GM21529 (cell line): ENCODE measurements around the gene WFS1.

Source experiments
- ATAC-seq: cut with Tn5 transposase; IDR thresholded peaks from one replicate; pipeline ENCODE4 v1.9.1; 2021; ENCODE audit not compliant: unreplicated experiment

The WFS1 gene

DNA sequence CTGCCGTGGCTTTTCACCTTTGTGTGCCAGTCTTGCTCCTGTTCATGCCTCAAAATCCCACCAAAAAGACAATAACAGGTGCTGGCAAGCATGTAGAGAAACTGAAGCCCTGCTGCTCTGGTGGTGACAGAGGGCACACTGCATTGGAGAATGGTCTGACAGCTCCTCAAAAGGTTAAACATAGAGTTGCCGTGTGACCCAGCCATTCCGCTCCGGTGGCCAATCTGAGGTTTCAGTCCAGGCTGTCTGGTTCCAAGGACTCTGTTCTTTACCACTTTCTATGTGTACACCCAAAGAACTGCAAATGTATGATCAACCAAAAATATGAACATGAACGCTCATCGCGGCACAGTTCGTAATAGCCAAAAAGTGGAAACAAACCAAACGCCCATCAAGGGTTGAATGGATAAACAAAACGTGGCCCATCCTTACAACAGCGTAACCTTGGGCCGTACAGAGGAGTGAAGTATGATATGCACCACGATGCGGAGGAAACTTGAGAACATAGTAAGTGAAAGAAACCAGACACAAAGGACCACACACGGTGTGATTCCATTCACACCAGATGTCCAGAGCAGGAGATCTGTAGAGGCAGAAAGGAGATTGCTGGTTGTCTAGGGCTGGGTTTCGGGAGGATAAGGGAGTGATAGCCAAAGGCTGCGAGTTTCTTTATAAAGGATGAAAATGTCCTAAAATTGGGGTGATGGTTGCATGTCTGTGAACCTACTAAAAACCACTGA is 33.6 kb upstream of the WFS1 start:
- ATAC-seq = no peak

DNA sequence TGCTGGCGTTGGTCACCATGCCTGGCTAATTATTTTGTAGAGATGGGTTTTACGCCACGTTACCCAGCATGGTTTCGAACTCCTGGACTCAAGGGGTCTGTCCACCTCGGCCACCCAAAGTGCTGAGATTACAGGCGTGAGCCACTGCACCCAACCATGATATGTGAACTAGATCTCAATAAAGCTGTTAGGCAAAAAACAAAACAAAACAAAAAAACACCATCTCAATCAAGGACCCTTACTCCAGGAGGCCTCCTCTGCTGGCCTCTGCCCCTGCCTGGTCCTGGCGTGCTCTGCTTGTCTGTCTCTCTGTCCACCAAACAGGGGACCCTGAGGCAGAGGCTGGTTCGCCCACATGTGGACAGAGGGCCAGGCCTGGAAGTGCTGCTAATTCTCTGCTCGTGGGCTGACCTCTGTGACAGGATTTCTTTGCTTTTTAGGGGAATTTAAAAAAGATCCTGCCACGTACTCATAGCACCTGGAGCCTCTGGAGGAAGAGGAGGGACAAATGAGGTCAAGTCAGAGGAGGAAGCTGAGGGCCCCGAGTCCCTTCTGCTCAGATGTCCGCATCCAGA is 32.7 kb upstream of the WFS1 start:
- no peak for ATAC-seq

DNA sequence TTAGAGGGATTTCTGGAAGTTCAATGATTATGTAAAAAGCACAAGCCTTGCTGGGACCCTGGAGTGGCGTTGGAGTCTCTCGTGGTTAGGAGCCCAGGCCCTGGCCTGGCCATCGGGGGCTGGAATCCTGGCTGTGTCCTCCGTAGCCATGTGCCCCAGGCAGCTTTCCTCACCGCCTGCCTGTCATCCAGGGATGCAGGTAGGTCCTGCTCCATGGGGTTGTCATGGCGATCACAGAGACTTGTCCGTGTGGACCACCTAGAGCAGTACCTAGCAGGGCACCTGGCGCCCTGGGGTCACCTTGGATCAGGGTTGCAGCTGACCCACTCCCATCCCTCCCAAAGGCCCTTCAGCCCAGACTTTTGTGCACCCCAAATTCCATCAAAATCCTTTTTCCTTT is 30.2 kb upstream of the WFS1 start:
- ATAC-seq = no peak

DNA sequence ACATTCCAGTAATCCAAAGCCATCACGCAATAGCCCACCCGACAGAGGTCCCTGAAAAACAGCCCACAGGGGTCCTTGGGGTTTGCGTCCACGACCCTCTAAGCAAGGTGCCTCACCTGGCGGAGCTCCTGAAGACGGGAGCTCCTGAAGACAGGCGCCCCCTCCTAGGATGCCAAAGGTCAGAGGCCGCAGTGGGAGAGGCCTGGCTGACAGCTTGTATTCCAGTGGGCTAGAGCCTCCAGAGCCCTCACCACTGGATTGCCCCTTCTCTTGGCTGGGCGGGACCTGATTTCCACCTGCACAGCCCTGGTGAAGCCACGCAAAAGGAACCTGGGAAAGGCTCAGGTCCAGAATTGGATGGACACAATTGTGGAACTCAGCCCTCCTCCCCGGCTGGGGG is 29.7 kb upstream of the WFS1 start:
- ATAC-seq = no peak

DNA sequence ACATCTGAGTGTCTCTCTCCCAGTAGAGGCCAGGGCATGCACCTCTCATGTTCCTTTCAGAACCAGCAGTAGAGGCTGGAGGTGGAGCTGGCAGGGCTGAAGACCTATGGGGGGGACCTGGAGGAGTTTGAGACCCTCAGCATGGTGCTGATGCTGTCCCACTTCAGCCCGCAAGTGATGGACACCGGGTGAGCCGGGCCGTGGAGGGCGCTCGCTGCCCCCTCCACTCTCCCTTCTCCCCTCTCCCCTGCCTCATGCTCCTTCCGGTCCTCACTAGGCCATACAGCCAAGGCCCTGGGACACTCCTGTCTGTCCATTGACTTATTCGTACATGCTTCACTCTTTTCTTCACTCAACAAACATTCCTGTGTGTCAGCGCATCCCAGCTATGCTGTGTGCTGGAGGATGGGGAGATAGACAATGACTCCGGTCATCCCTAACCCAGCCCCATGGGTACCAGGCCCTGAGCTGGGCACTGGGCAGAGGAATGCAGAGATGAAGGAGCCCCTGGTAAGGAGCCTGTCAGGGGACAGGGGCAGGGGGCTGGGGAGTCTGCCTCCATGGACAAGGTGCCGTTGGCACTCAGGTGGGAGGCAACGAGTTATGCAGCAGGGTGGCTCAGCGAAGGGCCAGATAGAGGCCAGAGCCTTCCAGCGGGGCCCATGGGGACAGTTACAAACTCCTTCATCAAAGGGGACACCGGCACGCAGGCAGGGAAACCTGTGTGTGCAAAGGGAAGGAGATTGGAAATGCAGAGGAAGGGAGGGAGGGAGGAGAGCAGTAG is 28.4 kb upstream of the WFS1 start:
- ATAC-seq = no peak

DNA sequence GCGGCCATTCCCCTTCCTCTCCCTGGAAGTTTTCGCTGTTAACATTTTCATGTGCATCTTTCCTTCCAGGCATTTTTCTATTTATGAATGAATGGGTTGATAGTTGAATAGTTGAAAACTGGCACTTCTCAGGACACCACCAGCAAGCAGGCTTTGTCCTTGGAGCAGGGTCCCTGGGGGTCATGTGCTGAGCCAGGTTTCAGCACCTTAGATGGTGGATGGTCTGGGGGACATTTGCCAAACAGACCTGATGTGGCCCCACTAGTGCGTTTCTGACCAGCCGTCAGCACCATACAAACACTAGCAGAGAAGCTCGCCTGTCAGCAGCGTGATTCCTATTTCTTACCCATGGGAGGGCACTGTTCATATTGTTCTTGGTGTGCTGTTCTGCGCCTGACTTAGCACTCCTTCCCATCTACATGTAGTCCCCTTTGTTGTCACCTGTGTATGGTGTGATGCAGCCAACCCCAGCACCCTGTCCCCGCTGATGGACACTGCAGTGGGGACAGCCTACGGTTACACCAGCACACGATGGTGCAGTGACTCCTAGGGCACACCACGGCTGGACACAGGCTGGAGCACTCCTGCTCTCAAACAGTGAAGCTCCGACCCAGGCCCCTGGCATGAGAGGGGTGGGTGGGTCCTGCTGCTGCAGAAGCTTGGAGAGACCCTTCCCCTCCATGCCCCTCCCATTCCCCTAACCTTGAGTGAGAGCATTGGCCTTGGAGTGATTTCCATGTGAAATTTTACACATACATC is 27.2 kb upstream of the WFS1 start:
- ATAC-seq = no peak

DNA sequence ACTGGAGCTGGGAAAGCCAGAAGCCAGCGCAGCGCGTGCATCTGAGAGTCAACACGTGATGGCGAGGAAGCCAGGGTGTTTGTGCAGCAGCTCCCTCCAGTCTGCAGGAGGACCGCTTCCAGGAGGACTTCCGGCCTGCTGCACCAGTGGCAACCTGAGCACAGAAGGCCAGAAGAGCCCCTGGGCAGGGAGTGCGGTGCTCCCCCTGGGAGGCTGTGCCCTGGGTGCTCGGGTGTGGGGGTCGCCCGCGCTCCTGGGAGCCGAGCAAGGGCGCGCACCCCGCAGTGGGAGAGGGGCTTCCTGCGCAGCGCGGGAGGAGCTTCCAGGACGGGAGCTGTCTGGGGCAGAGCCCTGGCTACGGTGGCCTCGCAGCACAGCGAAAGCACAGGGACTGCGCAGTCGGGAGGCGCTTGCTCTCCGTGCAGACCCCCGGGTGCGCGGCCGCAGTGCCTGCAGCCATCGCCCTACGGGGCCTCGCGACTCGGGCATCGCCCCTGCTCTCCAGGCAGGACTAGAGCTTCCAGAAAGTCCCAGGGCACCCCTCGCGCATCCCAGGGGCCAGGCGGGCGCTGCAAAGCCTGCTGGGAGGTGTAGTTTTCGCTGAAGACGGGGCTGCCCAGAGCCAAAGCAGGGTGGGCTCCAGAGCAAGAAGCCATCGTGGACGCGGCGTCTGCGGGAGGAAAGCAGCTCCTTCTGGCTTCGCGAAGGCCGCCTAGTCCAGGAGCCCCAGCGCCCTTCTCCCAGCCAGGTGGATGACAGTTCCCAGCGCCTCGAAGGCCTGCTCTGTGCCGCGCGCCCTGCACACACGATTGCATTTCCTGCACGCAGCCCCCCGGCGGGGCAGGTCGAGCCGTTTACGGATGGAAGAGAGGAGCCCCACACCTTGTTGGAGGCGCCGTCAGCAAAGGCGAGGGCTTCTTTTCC is 24.1 kb upstream of the WFS1 start:
- no peak for ATAC-seq

DNA sequence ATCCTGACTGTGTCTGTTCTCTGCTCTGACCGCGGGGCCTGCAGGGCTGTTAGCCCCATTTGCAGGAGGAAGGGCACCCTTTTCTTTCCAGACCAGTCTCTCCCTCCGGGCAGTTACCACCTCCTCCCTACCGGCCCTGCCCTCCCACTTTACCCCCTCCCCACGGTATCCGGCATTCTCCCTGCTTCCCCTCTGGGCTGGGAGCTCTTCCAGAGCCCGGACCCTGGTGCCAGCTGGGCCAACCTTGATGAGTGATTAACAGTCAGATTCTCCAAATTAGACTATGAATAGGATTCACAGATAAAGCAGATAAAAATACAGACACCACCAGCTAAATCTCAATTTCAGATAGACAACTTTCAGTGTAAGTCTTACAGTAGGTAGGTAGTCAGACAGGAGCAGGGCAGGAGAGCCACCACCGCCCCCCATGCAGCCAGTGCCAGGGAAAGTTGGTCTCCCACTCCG is 23.4 kb upstream of the WFS1 start:
- ATAC-seq = no peak

DNA sequence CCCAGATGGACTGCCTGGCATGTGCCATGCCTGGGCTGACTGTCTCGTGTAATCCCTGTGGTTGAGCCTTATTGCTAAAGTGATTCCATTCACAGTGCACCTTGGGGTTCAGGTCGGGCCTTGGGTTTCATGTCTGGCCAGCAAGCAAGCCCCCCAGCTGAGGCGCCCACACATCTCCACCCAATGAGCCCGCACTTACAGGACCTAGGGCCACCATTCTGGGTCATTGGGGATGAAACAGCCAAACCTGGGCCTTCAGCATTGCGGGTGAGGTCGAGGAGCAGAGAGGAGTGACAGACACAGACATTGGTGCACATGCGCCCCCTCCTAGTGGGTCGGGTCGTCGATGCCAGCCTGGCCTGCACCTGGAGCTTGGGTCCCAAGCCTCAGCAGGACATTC is 21.3 kb upstream of the WFS1 start:
- ATAC-seq = no peak

DNA sequence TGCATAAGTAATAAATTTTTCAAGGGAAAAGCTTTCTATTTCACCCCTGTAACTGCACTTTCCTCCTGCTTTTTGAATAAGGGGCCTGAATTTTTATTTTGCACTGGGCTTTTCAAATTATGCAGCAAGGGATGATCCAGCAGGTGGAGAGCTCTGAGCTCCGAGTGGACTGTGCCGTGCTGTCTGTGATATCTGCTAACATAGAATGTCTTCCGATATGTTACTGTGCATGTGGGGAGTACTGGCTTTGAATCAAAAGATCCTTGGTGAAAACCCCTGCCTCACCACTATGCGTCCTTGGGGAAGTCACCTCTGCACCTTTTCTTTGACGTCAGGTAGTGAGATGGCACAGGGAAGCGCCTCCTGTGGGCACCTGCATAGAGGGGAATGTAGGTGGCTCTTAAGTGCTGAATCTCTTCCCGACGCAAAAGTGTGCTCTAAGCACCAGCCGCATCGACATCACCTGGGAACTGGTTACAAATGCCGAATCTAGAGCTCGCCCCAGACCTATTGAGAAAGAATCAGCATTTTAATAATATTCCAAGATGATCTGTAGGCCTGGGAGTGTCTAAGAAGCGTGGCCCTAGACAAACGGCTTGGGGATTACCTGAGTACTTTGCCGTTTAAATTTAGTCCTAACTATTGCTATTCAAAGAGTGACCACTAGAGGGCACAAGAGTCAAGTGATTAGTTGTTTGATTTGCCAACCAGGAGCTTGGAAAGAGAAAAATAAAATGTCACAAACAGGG is 19.2 kb upstream of the WFS1 start:
- no peak for ATAC-seq

DNA sequence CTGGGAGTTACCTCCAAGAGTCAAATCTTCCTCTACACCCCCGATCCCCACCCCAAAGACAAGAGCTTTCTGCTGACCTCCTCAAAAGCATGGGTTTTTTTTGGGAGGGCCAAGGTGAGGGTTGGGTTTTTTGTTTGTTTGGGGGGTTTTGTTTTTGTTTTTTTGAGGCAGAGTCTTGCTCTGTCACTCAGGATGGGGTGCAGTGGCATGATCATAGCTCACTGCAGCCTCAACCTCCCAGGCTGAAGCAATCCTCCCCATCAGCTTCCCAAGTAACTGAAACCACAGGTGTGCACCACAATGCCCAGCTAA is 18.7 kb upstream of the WFS1 start:
- ATAC-seq = no peak

DNA sequence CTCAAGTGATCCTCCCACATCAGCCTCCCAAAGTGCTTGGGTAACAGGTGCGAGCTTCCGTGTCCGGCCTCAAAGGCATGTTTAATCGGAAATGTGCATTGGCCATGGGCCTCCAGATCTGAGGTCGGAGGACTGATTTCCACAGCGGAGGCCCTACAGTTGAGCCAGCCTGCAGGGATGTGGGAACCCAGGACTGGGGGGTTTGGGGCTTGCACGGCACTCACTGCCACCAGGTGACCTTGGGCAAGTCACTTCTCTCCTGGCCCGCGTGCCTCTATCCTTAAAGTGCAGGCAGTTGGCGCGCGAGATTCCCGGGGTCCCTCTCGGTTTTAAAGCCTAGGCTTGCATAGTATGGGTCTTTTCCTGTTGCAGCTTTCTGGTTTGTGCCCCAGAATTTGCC is 18.3 kb upstream of the WFS1 start:
- ATAC-seq = no peak

DNA sequence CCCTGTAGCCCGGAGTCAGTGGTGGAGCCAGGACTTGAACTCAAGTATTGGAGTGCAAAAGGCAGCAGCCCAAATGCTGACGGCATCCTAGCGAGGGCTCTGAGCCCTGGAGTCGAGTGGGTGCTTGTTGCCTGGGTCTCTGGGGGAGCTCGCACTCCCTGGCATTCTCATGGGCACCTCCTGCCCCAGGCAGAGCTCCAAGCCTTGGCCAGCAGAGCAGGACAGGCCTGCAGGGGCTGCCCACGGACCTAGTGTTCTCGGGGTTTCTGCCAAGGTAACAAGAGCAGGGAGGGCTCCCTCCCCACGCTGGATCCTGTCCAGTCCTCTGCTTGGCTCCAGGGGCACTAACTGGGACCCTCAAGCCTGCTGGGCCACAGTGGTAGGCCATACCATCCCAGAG is 17.6 kb upstream of the WFS1 start:
- ATAC-seq = no peak

DNA sequence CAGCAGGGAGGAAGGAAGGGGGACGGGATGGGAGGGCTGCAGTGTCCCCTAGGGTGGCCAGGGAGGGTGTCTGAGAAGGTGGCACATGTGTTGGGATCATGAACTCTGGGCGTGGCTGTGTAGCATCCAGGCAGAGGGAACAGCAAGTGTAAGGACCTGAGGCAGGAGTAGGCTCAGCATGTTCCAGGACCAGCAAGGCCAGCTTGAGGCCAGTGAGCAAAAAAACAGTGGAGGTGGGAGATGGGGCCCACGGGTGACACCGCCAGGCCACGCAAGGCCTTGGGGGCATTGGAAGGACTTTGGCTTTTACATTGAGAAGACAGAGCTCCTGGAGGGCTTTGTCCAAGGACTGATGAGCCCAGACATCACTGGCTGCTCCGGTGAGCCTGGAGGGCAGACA is 16.5 kb upstream of the WFS1 start:
- no peak for ATAC-seq

DNA sequence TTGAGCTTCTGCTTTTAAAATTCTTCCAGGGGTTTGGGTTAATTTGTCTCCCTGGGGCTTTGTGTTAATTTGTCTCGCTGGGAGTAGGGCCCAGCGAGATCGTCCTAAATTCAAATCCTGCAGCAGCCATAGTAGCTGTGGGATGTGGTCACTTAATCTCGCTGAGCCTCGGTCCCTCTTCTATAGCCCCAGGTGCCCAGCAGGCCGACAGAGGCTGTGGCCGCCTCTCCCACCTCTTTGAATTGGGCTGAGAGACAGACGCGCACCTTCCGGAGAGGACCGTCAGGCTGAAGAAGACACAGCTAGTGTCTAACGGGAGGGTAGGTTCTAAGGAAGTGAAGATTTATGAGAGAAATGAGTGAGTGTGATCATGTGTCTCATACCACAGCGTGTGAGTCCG is 15.7 kb upstream of the WFS1 start:
- ATAC-seq = no peak

DNA sequence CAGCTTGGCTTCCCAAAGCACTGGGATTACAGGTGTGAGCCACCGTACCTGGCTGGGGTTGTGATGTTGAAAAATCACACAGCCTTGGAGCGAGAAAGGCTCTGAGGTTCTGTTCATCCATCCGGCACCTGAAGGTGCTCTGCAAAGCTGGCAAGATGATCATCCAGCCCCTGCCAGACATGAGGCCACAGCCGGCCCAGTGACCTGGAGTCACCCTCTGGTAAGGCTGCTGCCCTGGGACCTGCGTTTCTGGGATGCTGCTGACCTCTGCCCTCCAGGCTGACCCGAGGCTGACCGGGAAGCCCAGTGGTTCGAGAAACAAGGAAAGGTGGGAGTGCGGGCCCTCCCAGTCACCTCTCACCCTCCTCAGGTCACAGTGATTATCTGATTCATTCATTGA is 13.5 kb upstream of the WFS1 start:
- ATAC-seq = no peak

DNA sequence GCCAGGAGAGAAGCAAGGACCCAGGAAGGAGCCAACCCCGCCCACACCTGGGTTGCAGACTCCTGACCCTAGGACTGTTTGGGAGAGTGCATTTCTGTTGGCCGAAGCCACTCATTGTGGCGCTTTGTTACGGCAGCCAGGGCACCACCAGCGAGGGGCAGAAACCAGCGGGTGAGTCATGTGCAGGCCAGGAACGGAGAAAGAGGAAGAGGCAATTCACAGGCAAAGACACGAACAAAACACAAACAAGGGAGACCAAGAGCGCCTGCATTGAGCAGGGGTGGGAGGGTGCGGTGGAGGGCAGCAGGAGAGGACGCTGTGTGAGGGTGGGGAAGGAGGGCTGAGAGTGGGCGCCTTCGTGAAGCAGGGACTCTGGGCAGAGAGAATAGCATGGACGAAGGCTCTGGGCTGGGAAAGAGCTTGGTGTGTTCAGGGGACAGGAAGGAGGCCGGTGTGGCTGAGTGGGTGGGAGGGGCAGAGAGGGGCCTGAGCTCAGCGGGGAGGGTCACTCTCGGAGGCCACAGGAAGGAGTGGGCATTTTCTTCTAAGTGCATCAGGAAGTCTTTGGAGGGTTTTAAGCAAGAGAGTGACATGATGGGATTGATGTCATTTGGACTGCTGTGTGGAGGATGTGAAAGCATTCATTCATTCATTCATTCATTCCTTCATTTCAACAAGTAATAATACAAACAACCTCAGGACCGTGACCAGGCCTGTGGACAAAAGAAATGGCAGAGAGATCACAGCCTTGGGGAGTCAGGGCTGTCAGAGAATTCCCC is 12.2 kb upstream of the WFS1 start:
- ATAC-seq = no peak

DNA sequence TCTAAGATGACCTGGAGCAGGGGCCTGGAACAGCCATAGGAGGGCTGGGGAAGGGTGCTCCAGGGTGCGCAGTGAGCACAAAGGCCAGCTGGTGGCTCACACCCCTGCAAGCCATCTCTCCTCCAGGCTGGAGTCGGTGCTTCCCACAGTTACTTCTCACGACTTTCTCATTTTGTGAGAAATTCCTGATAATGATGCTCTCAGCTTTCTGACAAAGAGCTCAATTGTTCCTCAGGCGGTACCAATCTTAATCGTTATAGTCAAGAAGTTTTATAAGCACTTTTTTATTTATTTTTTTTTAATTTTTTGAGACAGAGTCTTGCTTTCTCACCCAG is 11.7 kb upstream of the WFS1 start:
- ATAC-seq = no peak

DNA sequence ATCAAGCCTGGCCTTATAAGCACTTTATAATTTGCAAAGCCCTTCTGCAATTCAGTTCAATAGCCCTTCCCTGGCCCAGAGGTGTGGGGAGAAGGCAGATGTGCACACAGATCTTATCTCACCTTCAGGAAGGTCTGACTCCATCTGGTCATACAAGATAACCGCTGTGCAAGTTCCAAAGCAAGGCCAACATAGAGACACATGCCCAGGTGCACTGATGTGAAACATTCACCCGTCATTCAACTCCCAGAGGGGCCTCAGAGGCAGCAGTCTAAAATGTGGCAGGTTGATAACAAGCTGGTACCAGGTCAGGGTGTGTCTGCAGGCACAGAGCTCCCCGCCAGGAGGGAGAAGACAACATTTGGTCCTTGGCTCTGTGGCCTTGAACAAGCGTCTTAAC is 10.9 kb upstream of the WFS1 start:
- ATAC-seq = no peak
